GM18909 (cell line): ENCODE measurements around the gene LGALS12.

Experiments
- ATAC-seq: cut with Tn5 transposase; IDR thresholded peaks from one replicate; pipeline ENCODE4 v1.9.1; 2021; ENCODE audit warnings: mild to moderate bottlenecking; ENCODE audit not compliant: unreplicated experiment, poor library complexity

The LGALS12 gene

GRCh38 chr11:63505857-63506528, at the start of gene LGALS12:
TSS of gene LGALS12 (plus strand) at chr11:63506084. CDS start at chr11:63506459, 375 bp downstream.
- no peak for ATAC-seq

GRCh38 chr11:63459586-63459985, 46.3 kb upstream of the LGALS12 start:
- no peak for ATAC-seq

- ATAC-seq, result no peak
These were observed 43.7 kb upstream of the LGALS12 start for GRCh38 chr11:63462137-63462536.

- no peak for ATAC-seq
These were observed 35.6 kb upstream of the LGALS12 start for GRCh38 chr11:63470311-63470710.

- no peak for ATAC-seq
These were observed 33.5 kb upstream of the LGALS12 start for GRCh38 chr11:63472372-63472771.

GRCh38 chr11:63476618-63477017, 29.3 kb upstream of the LGALS12 start:
- ATAC-seq, result no peak

- no peak for ATAC-seq
These were observed 27.0 kb upstream of the LGALS12 start for GRCh38 chr11:63478896-63479295.

GRCh38 chr11:63480039-63480438, 25.8 kb upstream of the LGALS12 start:
- no peak for ATAC-seq

- ATAC-seq, result no peak
These were observed 20.1 kb upstream of the LGALS12 start for GRCh38 chr11:63485777-63486176.

- no peak for ATAC-seq
These were observed 17.1 kb upstream of the LGALS12 start for GRCh38 chr11:63488789-63489188.

GRCh38 chr11:63489879-63490278, 16.0 kb upstream of the LGALS12 start:
- no peak for ATAC-seq

- no peak for ATAC-seq
These were observed 15.2 kb upstream of the LGALS12 start, which contains the start of gene PLAAT5 for GRCh38 chr11:63490551-63491239. TSS of gene PLAAT5 (minus strand) at chr11:63491167. CDS start at chr11:63491034, 133 bp downstream.

- ATAC-seq, result no peak
These were observed 14.7 kb upstream of the LGALS12 start for GRCh38 chr11:63491240-63491587.

- no peak for ATAC-seq
These were observed 14.1 kb upstream of the LGALS12 start for GRCh38 chr11:63491636-63492372.

GRCh38 chr11:63492441-63492840, 13.4 kb upstream of the LGALS12 start:
- no peak for ATAC-seq

- ATAC-seq, result no peak
These were observed 12.8 kb upstream of the LGALS12 start for GRCh38 chr11:63493127-63493526.

- ATAC-seq, result no peak
These were observed 10.9 kb upstream of the LGALS12 start for GRCh38 chr11:63494975-63495374.

GRCh38 chr11:63499874-63500273, 6.0 kb upstream of the LGALS12 start:
- ATAC-seq, result no peak

- ATAC-seq, result no peak
These were observed 4.6 kb upstream of the LGALS12 start for GRCh38 chr11:63501236-63501635.

GRCh38 chr11:63502252-63502820, 3.5 kb upstream of the LGALS12 start:
- ATAC-seq, result no peak

GRCh38 chr11:63503492-63503891, 2.4 kb upstream of the LGALS12 start:
- ATAC-seq, result no peak
